GM19455 (cell line): ENCODE measurements around the gene HOXB1.
A peak's percentile ranks its signal among the peaks of the same experiment; 100 is the strongest.
"Not testable (repeated sequence)": the region's sequence is repeated elsewhere in the genome, so short reads cannot be mapped to it uniquely, and the experiment has no call there.

Experiments
- ATAC-seq: cut with Tn5 transposase; IDR thresholded peaks from one replicate; pipeline ENCODE4 v1.9.1; 2021; ENCODE audit not compliant: unreplicated experiment

Gene HOXB1

GRCh38 chr17:48544349-48545021 lies 13.7 kb upstream of the HOXB1 start:
- ATAC-seq: no peak

DNA sequence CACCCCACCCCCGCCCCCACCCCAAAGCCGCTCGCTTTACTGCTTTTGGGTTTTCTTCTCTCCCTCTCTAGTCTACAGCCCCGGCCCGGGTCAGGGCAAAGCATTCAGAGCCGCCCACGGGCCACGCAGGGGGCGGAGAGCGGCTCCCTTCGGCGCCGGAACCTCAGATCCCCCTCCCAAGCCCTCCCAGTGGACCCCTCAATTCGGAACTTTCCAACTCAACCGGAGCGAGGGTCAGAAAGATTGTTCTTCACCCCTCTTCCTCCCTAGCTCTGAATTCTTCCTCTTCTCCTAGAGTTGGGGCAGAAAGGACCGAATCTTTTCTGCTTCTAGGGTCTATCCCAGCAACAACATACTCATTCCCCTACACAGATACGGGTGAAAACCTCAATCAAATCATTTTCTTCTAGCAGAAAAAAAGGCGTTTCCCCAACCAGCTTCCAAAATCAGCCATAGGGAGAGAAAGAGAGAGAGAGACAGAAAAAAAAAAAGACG lies 13.1 kb upstream of the HOXB1 start:
- ATAC-seq: no peak

DNA sequence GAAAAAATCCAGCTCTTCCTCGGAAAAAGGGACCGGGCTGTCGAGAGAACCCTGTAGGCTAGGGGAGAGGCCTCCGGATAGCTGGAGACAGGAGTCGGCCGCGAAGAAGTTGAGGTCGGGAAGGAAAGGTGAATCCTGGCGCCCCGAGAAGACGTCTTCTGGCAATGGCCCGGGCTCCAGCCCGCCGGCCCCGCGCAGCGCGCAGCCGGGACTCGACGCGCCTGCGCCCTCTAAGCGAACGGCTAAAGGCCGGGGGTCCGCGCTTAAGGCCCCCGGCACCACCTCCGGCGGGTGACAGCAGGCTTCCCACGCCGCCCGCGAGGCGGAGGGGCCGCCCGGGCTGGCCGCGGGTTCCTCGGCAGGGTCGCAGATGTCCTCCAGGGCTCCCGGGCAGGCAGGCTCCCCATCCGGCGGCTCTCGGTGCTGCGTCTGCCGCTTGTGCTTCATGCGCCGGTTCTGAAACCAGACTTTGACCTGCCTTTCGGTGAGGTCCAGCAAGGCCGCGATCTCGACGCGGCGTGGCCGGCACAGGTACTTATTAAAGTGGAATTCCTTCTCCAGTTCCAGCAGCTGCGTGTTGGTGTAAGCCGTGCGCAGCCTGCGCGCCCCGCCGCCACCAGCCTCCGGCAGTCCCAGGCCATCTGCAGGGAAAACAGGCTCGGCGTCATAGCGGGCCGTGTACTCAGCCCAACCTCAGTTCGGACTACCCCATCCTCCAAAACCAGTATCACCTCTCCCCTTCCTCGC lies 12.5 kb upstream of the HOXB1 start:
- ATAC-seq: peak; percentile 64

- no peak for ATAC-seq
These were observed 11.9 kb upstream of the HOXB1 start for GRCh38 chr17:48542698-48543106.

DNA sequence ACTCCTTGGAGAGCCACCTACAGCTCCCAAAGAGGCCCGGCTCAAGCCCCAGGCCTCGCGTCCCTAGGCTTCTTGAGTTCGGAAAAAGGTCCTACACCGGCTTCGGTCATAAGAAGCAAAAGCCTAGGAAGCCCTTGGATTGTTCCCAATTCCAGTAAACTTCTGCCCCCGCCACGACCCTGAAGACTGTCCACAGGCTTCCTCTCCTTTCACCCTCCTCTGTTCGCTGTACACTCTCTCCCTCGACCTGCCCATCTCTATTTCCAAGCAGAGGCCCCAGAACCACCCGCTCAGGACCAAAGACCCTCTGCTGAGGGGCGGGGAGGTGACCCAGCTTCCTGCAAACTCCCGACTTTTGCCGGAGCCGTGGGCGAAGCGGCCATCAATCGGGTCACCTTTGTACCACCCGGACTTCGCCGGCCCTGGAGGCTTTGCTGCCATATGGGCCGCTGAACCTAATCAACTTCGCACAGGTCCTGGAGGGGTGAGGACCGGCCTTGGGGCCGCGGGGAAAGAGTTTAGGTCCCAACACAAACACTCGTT lies 11.4 kb upstream of the HOXB1 start:
- no peak for ATAC-seq

DNA sequence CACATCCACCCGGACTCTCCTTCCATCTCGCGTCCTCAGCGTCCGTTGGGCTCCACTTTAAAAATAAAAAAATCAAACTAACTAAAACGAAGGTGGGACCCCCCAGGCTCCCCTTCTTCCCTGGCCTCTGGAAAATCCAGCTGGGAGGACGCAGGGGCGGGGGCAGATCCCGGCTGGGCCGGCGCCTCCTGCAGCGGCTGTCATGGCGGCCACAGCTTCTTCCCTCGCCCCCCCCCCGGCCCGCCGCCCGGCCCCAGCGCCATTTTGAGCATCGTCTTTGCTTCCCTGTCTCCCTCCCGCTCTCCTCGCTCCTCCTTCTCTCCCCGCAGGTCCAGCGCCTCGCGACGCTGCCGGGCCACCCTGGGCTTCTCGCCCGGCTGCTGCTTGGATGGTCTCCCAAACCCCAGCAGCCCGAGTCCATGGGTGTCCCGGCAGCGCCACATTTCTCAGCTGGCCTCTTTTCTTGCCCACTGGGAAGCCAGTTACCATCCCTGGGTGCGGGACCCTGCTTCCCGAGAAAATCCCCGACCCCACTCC lies 10.8 kb upstream of the HOXB1 start:
- ATAC-seq: no peak

DNA sequence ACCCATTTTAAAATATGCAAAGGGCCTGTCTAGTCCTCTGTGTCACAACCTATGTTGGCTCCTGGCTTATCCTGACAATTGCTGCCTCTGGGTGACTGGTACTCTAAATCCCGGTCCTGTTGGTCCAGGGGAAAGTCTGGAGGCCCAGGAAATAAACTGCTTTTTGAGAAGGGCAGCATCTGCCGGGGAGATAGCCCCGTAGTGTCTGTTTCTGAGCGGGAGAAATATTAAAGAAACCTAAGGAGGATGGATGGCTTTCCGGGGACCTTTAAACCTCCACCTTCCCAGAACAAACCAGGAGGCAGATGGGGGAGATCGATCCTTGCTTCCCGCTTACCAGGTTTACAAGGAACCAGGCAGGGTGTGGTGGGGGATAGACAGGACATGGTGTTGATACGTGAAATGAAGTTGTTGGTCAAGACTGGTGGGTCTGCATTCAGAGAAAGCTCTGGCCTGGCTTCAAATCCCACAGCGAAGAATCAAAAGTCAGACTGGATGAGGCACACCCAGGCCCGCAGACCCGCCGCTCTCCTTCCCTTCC lies 10.3 kb upstream of the HOXB1 start:
- ATAC-seq: no peak

- no peak for ATAC-seq
These were observed 9.4 kb upstream of the HOXB1 start for GRCh38 chr17:48540213-48540612.

DNA sequence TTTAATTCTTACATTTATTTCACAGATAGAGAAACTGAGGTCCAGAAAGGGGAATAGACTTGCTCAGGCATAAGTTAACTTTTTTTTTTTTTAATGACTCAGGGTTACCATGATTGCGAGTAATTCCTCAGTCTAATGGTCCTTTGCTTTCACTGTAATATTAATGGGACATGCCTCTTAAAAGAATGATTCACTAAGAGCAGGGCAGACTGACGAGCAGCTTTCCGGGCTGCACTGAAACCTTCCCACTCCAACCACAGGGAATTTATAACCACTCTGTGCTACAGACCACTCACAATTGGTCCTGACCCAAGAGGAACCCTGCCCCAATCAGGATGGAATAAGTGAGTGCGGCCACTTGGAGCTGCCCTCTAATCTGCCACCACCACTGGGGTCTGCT lies 8.4 kb upstream of the HOXB1 start:
- no peak for ATAC-seq

DNA sequence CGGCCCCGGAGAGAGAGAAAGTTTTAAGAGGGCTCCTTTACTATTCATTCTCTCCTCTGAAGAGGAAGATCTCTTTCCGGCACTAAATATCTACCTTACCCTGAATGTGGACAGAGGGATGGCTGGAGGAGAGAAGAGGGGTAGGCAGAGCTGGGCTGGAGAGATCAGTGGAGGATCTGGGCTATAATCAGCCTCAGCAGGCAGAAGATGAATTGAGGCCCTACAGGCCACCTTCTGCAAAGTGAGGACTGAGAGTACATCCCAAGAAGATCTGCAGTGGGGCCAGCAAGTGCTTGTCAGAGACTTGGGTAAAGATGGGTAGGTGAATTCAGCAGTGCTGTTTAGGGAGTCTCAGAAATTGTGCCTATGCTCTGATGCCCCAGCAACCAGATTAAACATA lies 6.5 kb upstream of the HOXB1 start:
- no peak for ATAC-seq

DNA sequence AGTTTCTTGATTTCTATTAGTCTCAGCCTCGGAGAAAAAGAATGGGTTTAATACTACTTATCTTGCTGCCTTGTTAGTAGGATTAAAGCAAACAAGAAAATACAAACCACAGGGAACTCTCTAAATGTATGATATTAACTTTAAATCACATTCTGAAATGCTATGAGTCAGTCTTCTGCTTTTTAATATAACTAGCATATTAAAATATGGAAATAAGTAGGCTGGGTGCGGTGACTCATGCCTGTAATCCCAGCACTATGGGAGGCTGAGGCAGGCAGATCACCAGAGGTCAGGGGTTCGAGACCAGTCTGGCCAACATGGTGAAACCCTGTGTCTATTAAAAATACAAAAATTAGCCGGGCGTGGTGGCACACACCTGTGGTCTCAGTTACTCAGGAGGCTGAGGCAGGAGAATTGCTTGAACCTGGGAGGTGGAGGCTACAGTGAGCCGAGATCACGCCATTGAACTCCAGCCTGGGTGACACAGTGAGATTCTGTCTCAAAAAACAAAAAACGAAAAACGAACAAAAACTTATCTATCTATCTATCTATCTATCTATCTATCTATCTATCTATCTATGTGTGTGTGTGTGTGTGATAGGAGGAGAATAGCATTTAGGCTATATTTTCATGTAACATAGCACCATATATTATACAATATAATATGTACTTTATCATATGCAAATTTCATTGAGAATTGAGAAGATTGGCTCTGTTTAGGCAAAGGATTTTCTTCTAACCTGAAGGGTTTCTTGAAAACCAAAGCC lies 5.2 kb upstream of the HOXB1 start:
- ATAC-seq: not testable (repeated sequence)

DNA sequence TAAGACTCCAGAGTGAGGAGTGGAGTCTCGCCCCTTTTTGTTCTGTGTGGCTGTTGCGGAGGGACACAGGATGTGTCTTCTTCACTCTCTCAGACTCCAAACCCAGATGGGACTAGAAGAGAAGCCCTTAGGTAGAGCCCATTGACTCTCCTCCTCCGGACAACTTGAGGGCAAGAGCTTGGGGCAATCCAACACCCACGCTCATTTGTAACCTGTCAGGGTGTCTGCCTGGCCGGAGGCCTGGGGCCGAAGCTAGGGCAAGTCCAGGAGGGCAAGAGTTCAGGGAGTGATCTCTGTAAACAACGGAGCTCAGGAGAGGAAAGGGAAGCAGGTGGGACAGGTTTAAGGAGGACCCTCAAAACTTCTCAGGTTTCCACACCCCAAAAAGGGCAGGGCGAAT lies 1.4 kb upstream of the HOXB1 start:
- no peak for ATAC-seq

DNA sequence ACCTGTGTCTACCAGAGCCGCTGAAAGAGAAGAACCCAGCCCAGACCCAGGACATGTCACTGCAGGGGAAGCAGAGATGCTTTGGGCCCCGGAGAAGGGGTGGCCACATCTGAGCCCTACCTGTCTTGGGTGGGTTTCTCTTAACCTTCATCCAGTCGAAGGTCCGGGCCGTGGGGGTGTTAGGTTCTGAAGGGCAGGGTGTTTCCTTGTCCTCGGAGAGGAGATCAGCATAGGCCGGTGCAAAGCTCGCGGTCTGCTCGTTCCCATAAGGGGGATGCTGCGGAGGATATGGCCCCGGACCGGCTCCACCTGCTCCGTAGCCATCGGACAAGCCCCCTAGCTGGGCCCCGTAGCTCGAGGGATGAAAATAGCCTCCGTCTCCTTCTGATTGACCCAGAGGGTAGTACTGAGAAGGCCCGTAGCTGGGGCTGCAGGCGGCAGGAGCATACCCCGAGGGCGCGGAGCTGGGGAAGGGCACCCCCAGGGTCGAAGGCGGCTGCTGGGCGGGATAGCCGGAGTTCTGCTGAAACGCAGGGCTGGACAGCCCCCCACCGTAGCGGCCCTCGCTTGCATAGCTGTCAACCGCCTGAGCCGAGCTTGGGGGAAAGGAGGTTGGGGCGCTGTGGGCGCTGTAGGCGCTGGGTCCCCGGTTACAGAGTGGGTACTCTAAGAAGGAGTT lies 464 bp downstream of the HOXB1 start:
- no peak for ATAC-seq

GRCh38 chr17:48529683-48530009 lies 1.2 kb downstream of the HOXB1 start:
- ATAC-seq: no peak

DNA sequence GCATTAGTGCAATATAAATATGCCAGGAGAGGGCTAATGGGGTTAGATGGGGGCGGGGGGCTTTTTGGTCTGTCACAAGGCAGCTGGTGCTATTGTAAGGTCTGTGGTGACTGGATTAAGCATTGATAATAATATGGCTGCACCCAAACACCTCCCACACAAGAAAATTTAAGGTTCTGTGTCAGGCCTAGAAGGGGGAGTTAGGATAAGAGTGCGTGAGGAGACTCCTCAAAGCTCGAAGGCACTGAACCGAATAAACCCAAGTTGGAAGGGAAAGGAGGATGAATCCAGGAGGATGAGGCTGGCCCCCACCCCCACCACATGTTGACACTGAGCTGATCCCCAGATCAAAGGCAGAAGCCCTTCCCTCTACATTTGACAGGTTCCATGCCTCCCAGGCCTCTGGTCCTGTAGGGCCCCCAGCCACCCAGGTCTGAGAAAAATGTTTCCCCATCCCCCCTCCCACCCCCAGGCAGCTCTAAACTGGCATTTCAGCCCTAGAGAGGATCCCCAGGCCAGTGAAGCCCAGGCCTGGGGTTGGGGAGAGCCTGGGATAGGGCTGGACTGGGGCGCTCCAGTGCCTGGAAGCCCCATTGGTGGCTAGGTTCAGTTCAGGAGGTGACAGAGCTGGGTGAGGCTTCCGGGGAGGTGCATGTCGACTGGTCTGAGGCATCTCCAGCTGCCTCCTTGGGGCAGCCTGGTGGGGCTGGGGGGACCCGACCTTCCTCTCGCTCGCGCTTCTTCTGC lies 1.7 kb downstream of the HOXB1 start:
- ATAC-seq: no peak

DNA sequence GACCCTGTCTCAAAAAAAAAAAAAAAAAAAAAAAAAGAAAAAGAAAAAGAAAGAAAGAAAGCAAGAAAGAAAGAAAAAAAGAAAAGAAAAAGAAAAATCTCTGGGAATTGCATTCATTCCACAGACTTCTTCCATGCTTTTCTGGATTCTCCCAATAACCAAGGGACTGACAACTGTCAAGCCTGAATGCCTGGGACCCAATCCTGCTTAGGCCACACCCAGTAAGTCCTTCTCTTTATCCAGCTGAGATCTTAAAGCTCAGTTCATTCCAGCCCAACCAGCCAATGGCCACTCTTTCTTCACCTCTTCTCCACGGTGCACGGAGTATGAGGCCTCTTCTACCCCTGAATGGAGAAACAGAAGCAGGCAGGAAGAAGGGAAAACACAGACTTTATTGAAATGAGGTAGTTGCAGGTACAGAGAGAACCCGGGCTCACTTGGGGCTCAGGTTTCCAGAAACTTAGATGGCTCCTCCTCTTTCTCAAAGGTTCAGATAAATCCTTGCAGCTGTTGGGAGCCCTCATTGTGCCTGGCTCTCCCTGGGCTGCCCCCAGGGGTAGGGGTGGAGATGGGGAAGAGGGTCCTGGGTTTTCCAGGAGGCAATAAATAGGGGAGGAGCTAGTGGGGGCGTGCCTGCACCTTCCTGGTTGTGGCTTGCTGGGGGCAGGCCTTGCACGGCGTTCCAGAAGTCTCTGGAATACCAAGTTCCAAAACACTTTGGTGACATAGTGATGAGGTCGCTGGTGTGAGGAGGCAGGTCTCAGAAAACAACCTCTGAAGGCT lies 2.5 kb downstream of the HOXB1 start:
- ATAC-seq: no peak

- no peak for ATAC-seq
These were observed 3.3 kb downstream of the HOXB1 start for GRCh38 chr17:48527547-48527932.

DNA sequence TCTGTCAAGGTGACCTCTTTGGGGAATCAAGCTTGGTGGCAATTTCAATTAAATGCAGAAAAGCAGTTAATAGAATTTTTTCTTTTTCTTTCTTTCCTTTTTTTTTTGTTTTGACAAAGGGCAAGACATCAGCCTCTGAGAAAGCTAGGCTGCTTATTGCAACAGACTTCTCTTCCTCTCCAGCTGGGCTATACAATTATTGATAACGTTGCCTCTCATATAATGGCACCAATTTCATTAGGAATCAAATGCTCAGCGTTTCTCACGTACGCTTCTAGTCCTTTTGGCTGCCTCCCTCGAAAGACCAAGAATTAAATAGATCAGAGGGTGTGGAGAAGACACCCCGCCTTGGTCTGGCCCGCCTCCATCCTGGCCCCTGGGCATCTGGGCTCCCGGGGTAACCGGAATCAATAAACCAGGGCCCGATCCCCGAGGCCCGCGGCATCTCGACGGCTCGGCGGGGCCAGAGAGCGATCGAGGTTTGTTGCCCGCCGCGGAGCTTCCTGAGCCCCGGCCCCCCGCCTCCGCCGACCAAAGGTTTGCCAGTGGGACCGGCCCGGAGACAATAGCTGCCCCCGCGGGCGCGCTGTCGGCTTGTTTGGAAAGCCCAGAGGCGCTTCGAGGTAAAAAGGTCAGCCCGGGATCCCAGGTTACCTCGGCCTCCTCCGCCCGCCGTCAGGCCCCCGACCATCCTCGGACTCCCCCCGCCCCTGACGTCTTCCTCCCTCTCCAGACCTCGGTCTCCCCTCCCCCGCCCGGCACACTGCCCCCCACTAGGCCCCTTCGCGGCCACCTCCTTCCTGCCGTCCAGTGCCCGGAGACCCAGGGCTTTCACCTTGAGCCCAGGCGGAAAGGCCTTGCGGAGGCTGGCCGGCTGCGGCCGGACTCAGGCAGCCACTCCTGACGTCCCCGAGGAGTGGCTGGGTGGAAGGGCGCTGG lies 3.9 kb downstream of the HOXB1 start:
- no peak for ATAC-seq
